ENCODE measurements around the gene OGN.

Gene OGN, protein sequence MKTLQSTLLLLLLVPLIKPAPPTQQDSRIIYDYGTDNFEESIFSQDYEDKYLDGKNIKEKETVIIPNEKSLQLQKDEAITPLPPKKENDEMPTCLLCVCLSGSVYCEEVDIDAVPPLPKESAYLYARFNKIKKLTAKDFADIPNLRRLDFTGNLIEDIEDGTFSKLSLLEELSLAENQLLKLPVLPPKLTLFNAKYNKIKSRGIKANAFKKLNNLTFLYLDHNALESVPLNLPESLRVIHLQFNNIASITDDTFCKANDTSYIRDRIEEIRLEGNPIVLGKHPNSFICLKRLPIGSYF

DNA sequence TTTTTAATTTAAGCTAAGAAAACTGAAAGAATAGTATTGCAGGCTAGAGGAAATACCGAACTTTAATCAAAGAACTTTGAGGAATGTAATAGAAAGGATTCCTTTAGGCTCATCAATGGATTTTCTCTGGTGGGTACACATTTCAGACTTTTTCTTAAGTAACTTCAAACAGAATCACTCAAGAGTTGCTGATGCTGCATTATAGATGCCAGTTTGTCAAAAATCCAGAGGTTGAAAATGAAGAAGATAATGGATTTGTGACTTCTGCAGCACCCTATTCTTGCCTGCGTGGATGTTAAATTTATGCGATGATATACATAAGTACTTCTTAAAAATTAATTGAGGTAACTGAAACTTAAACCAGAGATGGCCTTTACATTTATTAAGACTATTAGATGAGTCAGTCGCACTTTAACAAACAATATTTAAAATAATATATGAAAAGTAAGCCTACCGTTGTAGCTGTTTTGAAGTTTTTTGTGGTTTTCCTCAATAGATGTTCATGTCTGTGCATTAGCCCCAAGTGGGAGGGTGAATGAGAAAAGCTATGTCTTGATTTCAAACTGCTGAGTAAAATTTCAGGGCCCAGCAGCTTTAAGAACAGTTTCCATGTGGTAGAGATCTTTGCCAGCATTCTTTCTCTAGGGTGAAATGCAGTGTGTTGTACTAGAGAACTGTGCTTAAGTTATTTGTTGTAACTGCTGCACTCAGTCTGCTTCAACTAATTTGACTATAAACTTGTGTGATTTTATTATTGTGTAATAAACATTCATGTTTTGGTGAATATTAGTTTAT, at the start of gene OGN:
Gene OGN, minus strand, starts transcription at position 537 of the 795 bp plus-strand sequence. CDS start 1,171 bp downstream, outside the sequence.
- DNase-seq: no peak

DNA sequence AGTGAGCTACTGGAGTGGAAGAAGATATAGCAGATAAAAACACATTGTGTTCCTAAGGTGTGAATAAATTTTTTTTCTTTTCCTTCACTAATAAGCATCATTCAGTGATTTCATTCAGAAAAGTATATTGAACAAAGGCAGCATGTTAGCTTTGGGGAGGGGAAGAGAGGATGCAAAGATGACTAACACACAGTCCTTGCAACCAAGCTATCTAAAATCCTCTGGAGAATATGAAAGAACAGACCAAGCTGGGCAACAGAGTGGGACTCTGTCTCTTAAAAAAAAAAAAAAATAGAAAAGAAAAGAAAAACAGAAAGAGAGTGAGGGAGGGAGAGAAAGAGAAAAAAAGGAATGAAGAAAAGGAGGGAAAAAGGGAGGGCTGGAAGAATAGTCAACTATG, 42.2 kb upstream of the OGN start:
- no peak for DNase-seq

DNA sequence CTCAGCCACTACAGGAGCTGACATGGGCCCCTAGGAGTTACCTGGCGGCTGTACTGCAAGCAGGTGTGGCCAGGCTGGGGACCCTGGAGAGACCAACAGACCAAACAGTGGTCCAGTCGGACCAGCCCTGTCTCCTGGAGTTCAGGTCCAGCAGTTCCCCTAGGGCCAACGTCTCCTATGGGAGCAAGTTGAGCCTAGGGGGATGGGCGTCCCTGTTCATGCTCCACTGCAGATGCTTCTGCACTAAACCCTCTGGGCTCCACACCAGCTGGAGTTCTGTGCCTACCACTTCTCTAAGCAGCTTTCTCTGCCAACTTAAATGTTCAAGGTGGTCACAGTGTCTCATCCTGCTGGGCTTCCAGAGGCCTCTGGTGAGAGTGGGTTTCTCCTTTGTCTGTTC, 40.5 kb upstream of the OGN start:
- no peak for DNase-seq

DNA sequence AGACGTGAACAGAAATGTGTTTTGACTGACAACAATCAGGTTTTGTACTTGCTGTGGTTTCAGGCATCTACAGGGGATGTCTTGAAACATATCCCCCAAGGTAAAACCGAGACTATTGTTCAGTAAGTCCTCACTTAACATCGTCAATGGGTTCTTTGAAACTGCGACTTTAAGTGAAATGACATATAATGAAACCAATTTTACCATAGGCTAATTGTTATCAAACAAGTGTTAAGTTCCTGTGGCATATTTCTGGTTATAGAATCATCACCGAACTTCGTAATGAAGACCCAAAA, 36.3 kb upstream of the OGN start:
- DNase-seq: no peak

DNA sequence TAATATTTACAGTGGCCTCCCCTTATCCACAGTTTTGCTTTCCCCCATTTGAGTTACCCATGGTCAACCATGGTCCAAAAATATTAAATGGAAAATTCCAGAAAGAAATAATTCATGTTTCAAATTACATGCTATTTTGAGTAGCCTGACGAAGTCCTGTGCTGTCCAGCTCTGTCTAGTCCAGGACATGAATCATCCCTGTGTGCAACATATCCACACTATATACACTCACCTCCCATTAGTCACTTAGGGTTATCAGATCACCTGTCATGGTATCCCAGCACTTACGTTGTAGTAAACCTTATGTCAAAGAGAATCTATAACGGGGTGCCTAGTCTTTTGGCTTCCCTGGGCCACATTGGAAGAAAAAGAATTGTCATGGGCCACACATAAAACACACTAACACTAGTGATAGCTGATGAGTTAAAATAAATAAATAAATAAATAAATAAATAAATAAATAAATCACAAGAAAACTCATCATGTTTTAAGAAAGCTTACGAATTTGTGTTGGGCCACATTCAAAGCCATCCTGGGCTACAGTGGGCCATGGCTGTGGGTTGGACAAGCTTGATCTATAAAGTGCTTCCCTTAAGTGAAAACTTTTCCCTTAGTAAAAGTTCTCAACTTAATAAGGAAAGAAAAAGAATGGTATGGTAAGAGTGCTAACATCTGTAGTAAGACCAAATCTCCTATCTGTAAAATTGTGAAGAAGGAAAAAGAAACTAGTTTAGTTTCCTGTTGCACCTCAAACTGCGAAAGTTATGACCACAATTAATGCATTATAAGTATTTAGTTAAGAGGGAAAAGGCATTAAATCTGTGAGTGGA, 35.8 kb upstream of the OGN start:
- DNase-seq: no peak

DNA sequence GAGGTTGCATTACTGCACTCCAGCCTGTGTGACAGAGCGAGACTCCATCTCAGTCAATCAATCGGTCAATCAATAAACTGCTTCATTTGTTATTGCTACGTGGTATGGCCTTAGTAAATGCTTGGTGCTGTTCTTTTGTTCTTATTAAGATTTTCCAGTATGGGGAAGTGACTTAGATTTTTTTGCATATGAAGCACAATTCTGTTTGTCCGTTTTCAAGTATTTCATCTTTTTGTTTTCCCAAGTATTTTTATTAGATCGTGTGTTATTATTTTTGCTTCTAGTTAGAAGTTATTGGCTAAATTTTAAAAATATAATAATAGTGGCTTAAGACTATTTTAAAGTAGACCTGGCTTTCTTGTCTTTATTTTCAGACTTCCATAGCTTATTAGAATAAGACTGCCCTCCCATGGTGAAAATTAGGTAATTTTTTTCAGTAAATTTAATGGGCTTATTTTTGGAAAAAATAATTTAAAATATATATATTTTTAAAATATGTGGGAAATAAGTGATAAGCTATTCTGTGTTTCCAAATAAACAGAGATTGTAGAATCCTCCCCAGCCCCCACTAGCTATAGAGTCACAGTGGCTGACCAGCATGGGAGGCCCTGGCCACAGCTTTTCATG, 34.6 kb upstream of the OGN start:
- peak; percentile 9 to 45 for DNase-seq

DNA sequence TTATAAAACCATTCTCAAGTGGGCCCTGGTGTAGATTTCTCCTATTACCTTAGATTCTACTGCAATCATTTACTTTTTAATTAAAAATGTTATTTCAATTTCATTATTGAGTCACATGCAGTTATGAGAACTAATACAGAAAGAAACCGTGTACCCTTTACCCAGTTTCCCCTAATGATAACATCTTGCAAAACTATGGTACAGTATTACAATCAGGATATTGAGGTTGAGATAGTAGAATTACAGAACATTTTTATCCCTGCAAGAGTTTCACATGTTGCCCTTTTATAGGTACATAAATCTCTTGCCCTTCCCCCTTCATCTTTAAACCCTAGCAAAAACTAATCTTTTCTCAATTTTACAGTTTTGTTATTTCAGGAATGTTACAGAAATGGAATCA, 30.9 kb upstream of the OGN start:
- no peak for DNase-seq

DNA sequence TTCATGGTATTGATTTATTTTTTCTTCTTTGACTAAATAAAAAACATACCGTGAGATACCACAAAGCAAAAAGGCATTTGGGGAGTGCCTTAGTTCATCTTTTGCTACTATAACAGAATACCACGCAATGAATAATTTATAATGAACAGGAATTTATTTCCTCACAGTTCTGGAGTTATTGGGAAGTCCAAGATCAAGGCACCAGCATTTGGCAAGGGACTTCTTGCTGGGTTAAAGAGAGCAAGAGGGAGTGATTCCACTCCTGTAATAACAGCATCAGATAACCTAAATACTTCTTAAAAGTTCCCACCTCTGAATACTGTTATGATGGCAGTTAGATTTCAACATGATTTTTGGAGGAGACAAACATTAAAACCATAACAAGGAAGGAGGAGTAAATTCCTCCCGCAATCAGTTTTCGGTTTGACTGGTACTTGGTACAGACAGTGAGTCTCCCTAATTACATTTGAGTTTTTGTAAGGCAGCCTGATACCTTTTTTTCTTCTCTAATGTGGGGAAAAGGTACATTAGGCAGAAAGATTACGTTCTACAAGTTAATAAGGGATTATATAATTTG, 28.7 kb upstream of the OGN start:
- DNase-seq: no peak

DNA sequence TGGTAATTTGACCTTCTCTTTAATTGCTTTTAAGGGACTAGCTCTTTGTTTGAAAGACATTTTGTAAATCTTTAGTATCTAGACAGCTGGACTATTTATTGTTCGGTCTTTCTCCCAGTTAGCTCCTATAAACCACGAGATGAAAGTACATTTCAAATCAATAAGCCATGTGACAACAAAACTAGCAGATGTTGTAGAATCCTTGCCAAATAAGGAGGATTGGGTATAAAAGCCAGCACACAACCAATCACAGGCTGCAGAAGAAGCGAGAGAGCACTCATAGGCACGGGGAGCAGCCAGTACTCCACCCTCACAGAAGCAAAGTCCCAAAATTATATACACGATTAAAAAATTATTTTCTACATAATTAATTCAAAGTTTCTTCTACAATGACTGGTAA, 28.0 kb upstream of the OGN start:
- no peak for DNase-seq

DNA sequence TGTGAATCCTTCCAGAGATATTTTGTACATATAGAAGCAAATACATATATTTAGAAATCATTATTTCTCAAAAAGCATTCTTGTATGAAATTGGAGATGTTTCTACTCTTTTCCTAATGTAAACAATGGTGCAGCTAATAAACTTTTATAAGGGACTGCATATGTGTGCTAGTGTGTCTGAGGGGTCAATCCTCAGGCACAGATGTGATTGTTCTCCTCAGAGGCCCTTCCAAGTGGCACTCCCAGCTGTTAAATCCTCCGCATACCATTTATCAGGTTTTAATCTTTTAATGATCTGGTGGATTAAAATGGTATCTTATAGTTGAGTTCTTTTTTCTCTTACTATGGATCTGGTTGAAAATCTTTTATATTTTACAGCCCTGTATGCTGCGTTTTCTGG, 25.5 kb upstream of the OGN start:
- DNase-seq: no peak

DNA sequence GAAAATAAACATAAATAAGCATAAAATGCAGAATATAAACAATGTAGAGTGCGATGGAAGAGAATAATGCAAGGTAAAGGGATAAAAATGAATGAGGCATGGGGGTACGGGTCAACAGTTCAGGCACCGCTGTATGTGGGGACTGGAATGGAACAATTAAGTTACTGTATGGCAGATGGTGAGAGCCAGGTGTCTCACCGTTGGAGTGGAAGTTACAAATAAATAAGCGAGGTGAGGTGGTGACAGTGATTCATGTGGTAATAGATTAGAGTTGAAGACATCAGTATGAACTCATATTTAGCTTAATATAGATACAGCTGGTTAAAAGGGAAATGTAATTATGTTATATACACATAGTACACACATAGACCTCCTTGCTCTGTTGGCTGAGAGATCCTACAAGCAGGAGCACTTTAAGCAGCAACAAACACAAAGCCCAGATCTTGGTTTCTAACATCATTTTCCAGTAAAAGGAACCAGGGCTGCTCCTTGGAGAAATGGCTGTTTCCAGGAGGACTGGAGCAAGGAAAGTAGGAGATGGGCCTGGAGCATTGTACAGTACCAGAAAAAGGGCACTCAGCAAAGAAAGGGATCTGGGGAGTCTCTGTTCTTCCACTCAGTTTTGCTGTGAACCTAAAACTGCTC, 22.2 kb upstream of the OGN start:
- no peak for DNase-seq

DNA sequence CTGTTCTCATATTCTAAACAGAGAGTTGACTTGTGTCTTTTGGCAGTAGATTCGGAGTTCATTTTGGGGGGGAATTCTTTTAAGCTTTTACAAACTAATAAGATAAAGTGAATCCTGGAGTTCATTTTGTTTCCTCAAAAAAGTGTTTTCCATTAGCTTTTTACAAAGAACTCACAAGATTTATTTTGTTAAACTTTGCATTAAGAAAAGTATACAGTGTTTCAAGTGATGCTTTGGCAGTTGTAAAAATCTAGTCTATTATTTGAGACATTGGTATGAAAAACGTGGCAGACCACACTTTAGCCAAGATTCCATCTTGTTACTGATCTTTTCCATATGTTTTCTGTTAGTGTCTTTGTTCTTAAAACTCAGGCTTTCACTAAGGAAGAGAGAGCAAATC, 21.1 kb upstream of the OGN start:
- DNase-seq: no peak

DNA sequence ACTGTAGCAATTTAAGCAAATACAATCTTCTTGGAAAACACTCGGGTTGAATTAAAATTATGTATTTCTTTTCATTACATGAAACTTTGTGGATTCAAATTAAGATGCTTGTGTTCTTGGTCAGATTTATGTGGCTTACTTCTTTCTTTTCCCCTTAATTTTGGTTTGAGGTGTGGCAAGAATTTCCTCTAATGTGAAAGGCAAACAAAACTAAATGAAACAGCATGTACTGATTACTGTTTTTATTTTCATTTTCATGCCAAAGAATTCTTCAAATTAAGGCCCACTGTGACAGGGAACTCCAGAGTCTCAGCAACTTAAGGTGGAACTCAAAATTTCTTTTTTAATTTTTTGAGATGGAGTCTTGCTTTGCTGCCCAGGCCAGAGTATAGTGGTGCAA, 20.0 kb upstream of the OGN start, which contains the start of gene OMD:
Gene OMD, minus strand, starts transcription at position 132 of the 400 bp plus-strand sequence. CDS start 6,913 bp downstream, outside the sequence.
- DNase-seq: no peak

DNA sequence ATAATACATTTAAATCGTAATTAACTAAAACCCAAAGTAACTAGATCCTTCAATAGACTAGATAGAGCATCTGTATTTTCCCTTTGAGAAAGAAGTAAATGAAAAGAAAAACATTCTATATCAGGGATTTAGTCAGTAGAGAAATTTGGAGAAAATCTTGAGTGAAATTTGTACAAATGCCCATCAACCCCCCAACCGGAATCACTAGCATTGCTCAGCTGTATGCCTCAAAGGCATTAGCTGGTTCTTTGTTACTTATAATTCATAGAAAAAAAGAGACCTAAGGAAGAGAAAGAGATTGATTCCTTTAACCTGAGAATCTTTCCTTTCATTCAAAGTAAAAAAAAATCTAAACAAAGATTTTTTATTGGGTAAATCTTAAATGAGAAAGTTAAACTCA, 19.2 kb upstream of the OGN start:
- DNase-seq: no peak

DNA sequence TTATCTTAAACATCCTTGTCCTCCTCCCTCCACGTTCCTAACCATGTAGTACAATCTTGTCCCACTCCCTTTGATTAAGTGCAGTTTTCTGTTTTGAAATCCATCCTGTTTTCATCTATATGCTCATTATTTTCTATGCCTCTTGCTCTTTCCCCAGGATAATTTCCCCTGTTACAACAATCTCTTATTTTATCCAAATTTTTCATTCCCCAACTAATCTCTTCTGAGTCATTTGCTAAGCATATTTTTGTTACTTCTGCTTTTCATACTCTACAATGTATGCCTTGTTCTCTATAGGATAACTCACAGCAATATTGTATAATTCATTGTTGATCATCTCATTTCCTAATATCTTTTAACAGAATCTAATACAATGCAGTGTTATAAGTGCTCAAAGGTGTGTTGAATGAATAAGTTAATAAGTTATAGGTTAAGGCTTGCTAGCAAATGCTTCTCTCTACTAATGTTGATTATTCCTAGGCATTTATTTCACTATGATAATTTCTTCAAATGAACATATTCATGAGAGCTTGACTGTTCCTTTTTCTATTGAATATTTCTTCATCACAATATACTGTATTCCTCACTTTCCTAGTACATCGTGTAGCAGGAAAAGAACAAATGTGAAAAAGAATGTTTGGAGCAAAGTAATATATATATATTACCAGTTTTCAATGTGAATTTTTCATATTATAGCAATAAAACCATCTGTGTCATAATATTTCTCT, 18.4 kb upstream of the OGN start:
- DNase-seq: peak; percentile 47 to 48

DNA sequence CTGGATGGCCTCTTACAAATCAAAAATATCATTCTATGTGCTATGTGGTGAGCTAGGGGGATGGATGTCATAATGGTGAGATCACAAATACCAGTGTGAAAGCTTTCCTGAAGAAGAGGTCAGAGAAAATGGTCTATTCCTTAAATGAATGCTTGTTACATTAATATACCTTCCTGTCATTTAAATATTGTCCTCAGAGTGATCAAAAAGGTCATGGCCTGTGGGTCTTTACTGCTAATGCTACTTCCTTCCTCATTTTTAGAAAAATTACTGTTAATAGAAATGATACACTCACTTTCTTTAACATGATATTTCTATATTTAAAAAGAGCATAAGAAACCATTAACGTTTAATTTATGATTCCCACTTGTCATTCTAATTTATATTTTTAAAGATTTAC, 10.2 kb upstream of the OGN start:
- peak; percentile 7 to 18 for DNase-seq

DNA sequence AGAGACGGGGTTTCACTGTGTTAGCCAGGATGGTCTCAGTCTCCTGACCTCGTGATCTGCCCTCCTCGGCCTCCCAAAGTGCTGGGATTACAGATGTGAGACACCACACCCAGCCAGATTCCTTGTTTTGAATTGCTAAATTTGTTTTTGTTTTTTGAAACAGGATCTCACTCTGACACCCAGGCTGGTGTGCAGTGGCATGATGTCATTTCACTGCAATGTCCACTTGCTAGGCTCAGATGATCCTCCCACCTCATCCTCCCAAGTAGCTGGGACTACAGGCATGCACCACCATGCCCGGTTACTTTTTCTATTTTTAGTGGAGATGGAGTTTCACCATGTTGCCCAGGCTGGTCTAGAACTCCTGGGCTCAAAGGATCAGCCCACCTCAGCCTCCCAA, 6.8 kb upstream of the OGN start:
- DNase-seq: peak; percentile 24 to 43

DNA sequence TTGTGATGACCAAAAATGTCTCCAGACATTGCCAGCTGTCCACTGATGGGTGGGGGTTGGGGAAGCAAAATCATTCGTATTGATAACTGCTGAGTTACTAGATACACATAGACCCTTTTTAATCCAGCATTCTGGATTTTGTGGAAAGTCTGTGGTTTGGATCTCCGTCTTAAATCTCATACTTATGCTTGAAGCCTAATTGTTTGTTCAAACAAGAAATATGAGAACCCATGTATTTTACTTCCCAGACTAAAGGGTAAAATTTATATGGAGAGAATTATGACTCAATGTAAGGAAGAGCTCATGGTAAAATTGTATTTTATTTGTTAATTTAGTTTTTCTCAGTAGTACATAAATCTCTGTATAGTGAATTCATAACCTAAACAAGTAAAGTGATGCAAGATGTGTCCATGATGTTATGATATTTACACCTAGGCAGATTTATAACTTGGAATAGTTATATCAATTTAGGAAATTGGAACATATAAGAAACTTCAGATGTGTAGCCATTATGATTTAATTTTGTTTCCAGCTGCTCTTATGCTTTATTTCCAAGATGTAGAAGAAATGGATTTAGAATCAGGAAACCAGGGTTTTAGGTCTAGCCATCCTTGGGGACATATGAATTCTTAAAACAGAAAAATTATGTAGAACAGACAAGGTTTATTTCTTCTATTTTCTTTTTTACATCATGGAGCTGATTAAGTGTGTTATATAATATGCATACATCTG, 4.5 kb upstream of the OGN start:
- DNase-seq: no peak

DNA sequence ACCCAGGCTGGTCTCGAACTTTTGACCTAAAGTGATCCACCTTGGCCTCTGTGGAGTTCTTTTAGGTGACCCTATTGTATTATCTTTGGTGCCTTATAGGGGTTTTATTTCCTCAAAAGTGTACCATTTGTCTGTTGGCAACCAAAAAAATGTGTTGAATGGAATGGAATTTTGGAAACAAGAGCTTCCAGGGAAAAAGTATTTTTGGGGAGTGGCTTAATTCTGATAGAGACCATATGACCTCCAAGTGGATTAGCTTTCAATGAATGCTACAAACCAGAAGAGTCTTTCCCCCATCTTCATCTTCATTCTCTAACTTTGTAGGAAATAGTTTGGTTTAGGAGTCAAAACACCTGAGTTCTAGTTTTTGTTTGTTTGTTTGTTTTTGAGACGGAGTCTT, 3.4 kb upstream of the OGN start:
- DNase-seq: no peak

DNA sequence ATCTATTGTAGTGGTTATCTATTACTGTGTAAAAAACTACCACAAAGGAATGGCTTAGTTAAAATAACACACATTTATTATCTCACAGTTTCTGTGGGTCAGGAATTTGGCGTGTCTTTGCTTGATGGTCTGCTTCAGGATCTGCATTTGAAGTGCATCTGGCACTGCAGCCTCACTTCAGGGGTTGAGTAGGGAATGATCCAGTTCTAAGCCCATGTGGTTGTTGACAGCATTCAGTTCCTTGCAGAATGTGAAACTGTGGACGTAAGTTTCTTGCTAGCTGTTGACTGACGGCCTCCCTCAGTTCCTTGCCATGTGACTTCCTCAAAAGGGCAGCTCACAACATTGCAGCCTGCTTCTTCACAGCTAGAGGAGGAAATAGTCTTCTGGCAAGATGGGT, 2.1 kb upstream of the OGN start:
- DNase-seq: peak; percentile 84 to 87

DNA sequence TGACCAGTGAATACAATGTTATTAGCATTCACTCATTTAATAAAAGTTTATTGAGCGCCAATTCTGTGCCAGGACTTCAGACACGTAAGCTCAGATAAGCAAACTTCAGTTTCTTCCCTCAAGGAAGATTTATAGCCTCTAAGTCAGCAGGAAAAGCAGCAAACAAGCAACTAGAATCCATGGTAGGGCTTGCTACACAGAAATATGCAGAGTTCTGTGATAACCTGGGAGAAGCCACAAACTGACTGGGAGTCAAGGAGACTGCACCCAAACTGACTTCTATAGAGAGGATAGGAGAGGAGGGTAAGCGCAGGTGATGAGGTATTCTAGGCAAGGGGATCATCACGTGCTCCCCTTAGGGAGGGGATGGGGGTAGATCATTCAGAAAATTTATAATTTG, 1.4 kb upstream of the OGN start:
- DNase-seq: no peak
